Kidney (tissue), 14 donors: ENCODE results near the gene KRTAP9-4. TPM values are rescaled to one million over a fixed set of nuclear protein-coding genes. Genes with fewer than 3 reads are reported as not detected.
A peak's percentile ranks its signal among the peaks of the same experiment; 100 is the strongest.
"Not testable (repeated sequence)": the region's sequence is repeated elsewhere in the genome, so short reads cannot be mapped to it uniquely, and the experiment has no call there.

Source experiments
- DNase-seq, 5 donors: peaks; one replicate each; pipeline ENCODE4 v3.0.0-alpha.2; 2013 to 2020
- FAIRE-seq: peaks from 2 replicates; lab custom pipeline; 2012; peaks lifted over from hg19 to GRCh38; lab: Jason Lieb, UNC
- H3K27ac ChIP-seq, 2 donors: one replicate each; pipeline ENCODE4 v1.7.0; 2013; ENCODE audit warnings: low read depth in 2 of 2, low read length in 2 of 2, inconsistent platforms in 1 of 2
- H3K27me3 ChIP-seq: one replicate; pipeline ENCODE4 v1.7.1; 2013; ENCODE audit warnings: low read length, inconsistent platforms; ENCODE audit not compliant: control insufficient read depth, insufficient read depth
- H3K36me3 ChIP-seq, 3 donors: one replicate each; pipeline versions ENCODE4 v1.7.0 to v1.7.1; 2013; ENCODE audit warnings: low read length in 3 of 3, control low read depth in 1 of 3, inconsistent platforms in 1 of 3; ENCODE audit not compliant: insufficient read depth in 3 of 3, control insufficient read depth in 2 of 3
- H3K4me1 ChIP-seq, 3 donors: one replicate each; pipeline versions ENCODE4 v1.7.0 to v1.7.1; 2013; ENCODE audit warnings: low read length in 3 of 3, inconsistent platforms in 1 of 3, low read depth in 1 of 3; ENCODE audit not compliant: control insufficient read depth in 2 of 3, insufficient read depth in 2 of 3
- H3K4me3 ChIP-seq, 3 donors: one replicate each; pipeline versions ENCODE4 v1.7.0 to v1.8.1; 2013; ENCODE audit warnings: low read length in 3 of 3, control low read depth in 1 of 3, inconsistent platforms in 1 of 3
- H3K9ac ChIP-seq, 3 donors: one replicate each; pipeline versions ENCODE4 v1.7.0 to v1.7.1; 2013; ENCODE audit warnings: low read length in 3 of 3, control low read depth in 1 of 3, inconsistent platforms in 1 of 3
- H3K9me3 ChIP-seq, 3 donors: one replicate each; pipeline versions ENCODE4 v1.7.0 to v1.7.1; 2013; ENCODE audit warnings: low read length in 3 of 3, control low read depth in 1 of 3, inconsistent platforms in 1 of 3; ENCODE audit not compliant: control insufficient read depth in 2 of 3, insufficient read depth in 1 of 3
- CTCF ChIP-seq: IDR thresholded peaks from 3 replicates; pipeline ENCODE4 v1.5.1; 2012; ENCODE audit warnings: mild to moderate bottlenecking, moderate library complexity, borderline replicate concordance; ENCODE audit not compliant: insufficient read depth; ENCODE audit errors: extremely low read depth
- intact Hi-C: fragments of 100-400 bp; cut with DNase I; formaldehyde crosslinking; loops from one replicate; pipeline ENCODE4 v1.11.1; 2022
- polyA plus RNA-seq: library from polyadenylated mRNA; stranded (reverse); fragments of 350-450 nt; fragmentation: Illumina TruSeq; extraction: RNeasy Lipid Tissue Mini Kit (QIAGEN cat#74804); gene quantifications from one replicate; pipeline ENCODE4 v1.2.3, GENCODE V29; 2014; ENCODE audit warnings: low read depth, low replicate concordance; ENCODE audit not compliant: insufficient read depth
- total RNA-seq: library from RNA; stranded (reverse); fragmentation: NEBNext Ultra II Directional; extraction: Animal tissue kit (Norgen Biotek cat#: 25700); gene quantifications from one replicate; pipeline ENCODE4 v1.2.1, GENCODE V29; 2021
- donor health status: control.
- donor health status: control.
- donor health status: control.
- donor health status: control.
- donor health status: control.
- donor health status: DM: yes; HTN: yes; CAD: no.
- donor health status: Normal renal cell carcinoma (clear cell type).

The KRTAP9-4 gene
- total and polyA plus RNA-seq, 2 donors from 2014 or later = not detected

- no peaks in the 10 kb centered on the region for H3K36me3 ChIP-seq
- no peak overlapping the region for H3K27ac ChIP-seq
- H3K27me3 ChIP-seq = no peaks in the 10 kb centered on the region
- no peak overlapping the region for H3K9ac ChIP-seq
- H3K9me3 ChIP-seq = no peaks in the 10 kb centered on the region
- intact Hi-C loops = no loop called here
- H3K4me1 ChIP-seq = no peaks in the 10 kb centered on the region
- H3K4me3 ChIP-seq = no peak overlapping the region
- FAIRE-seq (no peak), DNase-seq (no peak)
- no peak for TF ChIP-seq CTCF
These were observed 1.8 kb downstream of the KRTAP9-4 start for GRCh38 chr17:41251261-41251660.

DNA sequence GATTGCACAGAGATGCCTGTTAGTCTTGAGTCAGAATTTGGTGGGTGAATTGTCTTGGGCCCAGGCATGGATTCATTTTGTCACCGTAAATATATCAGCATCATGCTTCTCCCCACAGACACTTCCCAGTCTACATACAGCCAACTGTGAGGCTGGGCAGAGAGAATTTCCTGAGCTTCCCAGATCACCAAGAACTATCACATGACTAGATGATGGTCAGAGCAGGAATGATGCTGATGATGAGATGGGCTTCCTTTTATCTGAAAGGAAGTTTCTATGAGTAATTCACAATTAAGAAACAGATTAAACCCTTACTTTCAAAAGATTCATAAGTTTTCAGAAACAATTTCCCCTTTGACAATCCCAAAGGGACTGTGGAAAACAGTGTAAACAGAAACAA is 5.4 kb downstream of the KRTAP9-4 start:
- Histone ChIP-seq H3K4me3 (no peak overlapping the region), H3K27me3 (no peaks in the 10 kb centered on the region), H3K9me3 (no peaks in the 10 kb centered on the region), H3K4me1 (no peaks in the 10 kb centered on the region), H3K27ac (no peak overlapping the region), H3K36me3 (no peaks in the 10 kb centered on the region), H3K9ac (no peak overlapping the region)
- FAIRE-seq (no peak), DNase-seq (no peak)
- no peak for TF ChIP-seq CTCF
- intact Hi-C loops = no loop called here

DNA sequence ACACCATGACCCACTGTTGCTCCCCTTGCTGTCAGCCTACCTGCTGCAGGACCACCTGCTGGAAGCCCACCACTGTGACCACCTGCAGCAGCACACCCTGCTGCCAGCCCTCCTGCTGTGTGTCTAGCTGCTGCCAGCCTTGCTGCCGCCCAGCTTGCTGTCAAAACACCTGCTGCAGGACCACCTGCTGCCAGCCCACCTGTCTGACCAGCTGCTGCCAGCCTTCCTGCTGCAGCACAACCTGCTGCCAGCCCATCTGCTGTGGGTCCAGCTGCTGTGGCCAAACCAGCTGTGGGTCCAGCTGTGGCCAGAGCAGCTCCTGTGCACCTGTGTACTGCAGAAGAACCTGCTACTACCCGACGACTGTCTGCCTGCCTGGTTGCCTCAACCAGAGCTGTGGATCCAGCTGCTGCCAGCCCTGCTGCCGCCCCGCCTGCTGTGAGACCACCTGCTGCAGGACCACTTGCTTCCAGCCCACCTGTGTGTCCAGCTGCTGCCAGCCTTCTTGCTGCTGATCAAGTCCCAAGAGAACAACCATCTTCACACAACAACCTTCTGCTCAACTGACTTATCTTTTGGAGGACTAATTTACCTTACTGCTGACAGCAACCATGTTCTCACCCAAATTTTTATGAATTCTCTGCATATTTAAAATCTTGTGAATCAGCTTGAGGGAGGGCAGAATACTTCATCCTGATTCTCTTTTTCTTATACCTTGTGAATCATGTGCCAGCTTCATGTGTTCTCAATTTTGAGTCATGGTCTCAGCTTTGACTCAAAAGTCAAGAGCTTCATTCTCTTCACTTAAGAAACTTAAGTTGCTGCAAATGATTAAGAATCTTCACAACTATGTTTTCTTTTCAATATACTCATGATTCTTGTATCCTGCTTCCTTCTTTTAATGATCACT is 6.1 kb downstream of the KRTAP9-4 start, which contains the start of gene KRTAP9-9:
Gene KRTAP9-9 (plus strand): TSS at position 4 of the 910 bp plus-strand sequence.
- H3K27me3 ChIP-seq, H3K4me1 ChIP-seq, H3K9ac ChIP-seq, H3K4me3 ChIP-seq, H3K36me3 ChIP-seq, H3K9me3 ChIP-seq, FAIRE-seq, intact Hi-C loops, H3K27ac ChIP-seq: not testable (repeated sequence)
- peak in 1 of 5 donors; percentile 52 for DNase-seq

DNA sequence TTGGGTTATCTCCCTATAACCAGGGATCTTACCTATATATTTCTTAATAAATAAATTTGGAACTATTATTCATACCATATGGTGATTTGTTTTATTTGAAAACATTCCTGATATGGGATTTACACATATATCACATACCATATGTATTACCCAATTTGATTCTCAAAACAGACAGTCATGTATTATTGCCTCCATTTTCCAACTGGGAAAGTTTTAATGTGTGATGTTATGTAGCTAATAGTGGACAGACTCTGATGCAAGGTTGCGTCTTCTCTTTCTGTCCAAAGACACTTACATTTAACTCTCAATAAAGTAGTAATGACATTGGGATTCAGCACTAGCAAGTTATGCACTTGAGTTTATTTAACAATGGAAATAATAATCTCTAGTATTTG is 6.8 kb downstream of the KRTAP9-4 start:
- Histone ChIP-seq H3K9me3 (no peaks in the 10 kb centered on the region), H3K4me1 (no peaks in the 10 kb centered on the region), H3K27me3 (no peaks in the 10 kb centered on the region), H3K27ac (no peak overlapping the region), H3K36me3 (no peaks in the 10 kb centered on the region), H3K4me3 (no peak overlapping the region), H3K9ac (no peak overlapping the region)
- TF ChIP-seq CTCF = no peak
- intact Hi-C loops = no loop called here
- DNase-seq (no peak), FAIRE-seq (no peak)
